ENCODE data around the gene MYL6. TPM values are rescaled to one million over a fixed set of nuclear protein-coding genes. Genes with fewer than 3 reads are reported as not detected.
A peak's percentile ranks its signal among the peaks of the same experiment; 100 is the strongest.

The MYL6 gene
- total RNA-seq, 1 experiment from 2014 or later, result 3,348 TPM

- peak; percentile 82 for DNase-seq (ENCODE audit: low read depth)
Observed at GRCh38 chr12:56189099-56189917, 31.1 kb downstream of the MYL6 start, which contains the start of gene SMARCC2. TSS of gene SMARCC2 (minus strand) at chr12:56189483. CDS start at chr12:56189461, 22 bp downstream.

DNA sequence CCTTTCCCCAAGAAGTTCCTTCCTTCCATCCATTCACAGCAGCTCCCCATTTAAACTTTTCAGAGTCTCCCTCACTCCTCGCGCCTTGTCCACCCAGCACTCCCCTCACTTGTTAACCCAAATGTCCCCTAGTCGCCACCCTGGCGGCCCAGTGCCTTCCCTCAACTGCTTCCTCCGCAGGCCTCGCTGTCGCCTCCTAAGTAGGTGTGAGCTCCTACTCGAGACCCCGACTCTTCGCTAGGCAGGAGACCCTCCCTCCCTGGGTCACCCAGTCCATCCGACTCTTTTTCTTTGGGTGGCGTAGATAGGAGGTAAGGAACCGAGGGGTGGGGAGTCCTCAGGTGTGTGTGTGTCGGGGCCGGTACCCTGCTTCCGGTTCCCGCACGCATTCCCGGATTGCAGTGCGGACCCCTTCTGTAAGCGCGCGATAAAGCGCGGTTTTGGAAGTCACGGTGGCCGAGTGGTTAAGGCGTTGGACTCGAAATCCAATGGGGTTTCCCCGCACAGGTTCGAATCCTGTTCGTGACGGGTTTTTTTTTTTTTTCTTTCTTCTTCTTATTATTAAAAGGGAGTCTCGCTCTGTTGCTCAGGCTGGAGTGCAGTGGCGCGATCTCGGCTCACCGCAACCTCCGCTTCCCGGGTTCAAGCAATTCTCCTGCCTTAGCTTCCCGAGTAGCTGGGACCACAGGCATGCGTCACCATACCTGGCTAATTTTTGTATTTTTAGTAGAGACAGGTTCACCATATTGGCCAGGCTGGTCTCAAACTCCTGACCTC is 31.9 kb downstream of the MYL6 start:
- peak; percentile 86 for DNase-seq (ENCODE audit: low read depth)

DNA sequence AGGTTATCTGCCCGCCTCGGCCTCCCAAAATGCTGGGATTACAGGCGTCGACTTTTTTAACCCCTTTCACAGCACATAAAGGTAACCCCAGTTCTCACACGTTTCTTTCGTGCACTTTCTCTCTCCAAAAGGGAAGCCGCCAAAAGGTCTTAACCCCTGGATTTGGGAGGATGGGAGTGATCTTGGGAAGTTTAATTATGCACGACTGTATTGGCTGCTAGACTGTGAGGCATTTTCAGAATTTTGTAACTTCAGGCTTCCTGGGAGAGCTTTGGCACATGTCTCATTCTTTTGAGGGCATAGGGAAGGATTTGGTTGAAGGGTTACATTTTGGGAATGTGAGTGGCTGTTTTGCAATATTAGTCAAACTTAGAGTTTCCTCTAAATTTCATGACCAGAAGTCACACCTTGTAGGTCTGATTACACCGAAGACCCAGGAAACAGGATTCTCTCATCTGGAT is 32.6 kb downstream of the MYL6 start:
- DNase-seq (ENCODE audit: low read depth), result no peak

DNA sequence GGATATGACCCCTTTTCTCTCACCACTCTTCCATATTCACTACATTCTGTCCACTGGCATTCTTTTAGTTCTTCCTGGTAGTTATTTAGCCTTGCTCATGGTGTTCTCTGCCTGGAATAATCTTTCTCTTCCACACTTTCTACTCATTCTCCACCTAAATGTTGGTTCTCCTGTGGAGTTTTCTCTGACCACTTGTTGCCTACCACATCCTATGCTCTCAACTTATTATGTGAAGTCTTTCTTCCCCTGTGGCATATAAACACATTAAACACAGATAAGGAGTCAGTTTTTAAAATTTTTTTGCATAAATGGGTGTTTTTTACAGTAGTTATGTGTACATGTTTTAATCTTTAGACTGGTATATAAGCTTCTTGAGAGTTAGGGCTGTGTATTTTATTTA is 34.4 kb downstream of the MYL6 start:
- no peak for DNase-seq (ENCODE audit: low read depth)

GRCh38 chr12:56193025-56193578 is 34.9 kb downstream of the MYL6 start:
- peak; percentile 84 for DNase-seq (ENCODE audit: low read depth)

DNA sequence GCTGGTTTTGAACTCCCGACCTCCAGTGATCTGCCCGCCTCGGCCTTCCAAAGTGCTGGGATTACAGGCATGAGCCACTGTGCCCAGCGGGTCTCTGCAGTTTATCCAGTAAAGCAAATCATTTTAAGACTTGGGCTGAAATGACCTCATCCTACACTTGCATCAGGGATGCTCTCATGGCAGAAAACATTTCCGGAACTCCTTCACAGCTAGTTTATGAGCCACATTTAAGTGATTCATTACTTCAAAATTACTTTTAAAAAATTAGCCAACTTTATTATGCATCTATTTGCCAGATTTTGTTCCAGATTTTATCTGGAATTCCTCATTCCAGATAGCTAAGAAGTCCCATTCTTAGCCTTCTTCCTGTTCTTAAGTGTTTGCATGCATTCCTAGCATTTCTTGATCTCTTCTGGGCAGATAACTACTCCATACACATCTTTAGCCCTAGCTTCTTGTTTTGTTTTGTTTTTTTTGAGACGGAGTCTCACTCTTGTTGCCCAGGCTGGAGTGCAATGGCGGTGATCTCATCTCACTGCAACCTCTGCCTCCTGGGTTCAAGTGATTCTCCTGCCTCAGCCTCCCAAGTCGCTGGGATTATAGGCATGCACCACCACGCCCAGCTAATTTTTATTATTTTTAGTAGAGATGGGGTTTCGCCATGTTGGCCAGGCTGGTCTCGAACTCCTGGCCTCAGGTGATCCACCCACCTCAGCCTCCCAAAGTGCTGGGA is 38.8 kb downstream of the MYL6 start:
- peak; percentile 94 for DNase-seq (ENCODE audit: low read depth)

GRCh38 chr12:56197921-56198635 is 39.9 kb downstream of the MYL6 start:
- DNase-seq (ENCODE audit: low read depth), result no peak

DNA sequence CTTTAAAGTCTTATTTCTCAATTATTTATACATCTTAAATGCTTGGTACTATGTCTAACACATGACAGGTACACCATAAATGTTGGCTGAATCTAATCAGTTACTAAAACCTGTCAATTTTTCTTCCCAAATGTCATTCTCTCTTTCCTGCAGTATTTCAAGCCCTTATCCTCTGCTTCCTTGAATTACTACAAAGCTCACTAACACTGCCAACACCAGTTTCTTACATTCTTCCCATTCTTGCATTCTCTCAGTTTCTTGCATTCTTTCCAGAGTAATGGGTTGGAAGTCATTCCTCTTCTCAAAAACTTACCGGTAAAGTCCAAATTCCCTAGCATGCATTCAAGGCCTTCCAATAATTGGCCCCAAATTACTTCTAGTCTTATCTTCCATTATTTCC is 40.7 kb downstream of the MYL6 start:
- DNase-seq (ENCODE audit: low read depth), result no peak

- peak; percentile 23 for DNase-seq (ENCODE audit: low read depth)
Observed at GRCh38 chr12:56202366-56202765, 44.2 kb downstream of the MYL6 start.

- DNase-seq (ENCODE audit: low read depth), result no peak
Observed at GRCh38 chr12:56202838-56203237, 44.7 kb downstream of the MYL6 start.

- no peak for DNase-seq (ENCODE audit: low read depth)
Observed at GRCh38 chr12:56204275-56204674, 46.1 kb downstream of the MYL6 start.

GRCh38 chr12:56205445-56205844 is 47.3 kb downstream of the MYL6 start:
- DNase-seq (ENCODE audit: low read depth), result no peak

- DNase-seq (ENCODE audit: low read depth), result peak; percentile 41
Observed at GRCh38 chr12:56206452-56207166, 48.5 kb downstream of the MYL6 start.

GRCh38 chr12:56208006-56208405 is 49.8 kb downstream of the MYL6 start:
- no peak for DNase-seq (ENCODE audit: low read depth)

Other genes with a start within 250 kb of the MYL6 start
- gene PYM1, start 230.5 kb upstream of the MYL6 start, total RNA-seq (2014; rRNA removed; shearing (Covaris generic)), result 26.8 and 28.0 TPM in 2 replicates
- gene DGKA, start 227.2 kb upstream of the MYL6 start, total RNA-seq (2014; rRNA removed; shearing (Covaris generic)), result 21.7 and 31.3 TPM in 2 replicates
- gene PMEL, start 192.3 kb upstream of the MYL6 start, total RNA-seq (2014; rRNA removed; shearing (Covaris generic)), result 0.54 and 0.69 TPM in 2 replicates
- 112 and 148 TPM in 2 replicates for gene CDK2, start 191.5 kb upstream of the MYL6 start, total RNA-seq (2014; rRNA removed; shearing (Covaris generic))
- 58.1 and 71.3 TPM in 2 replicates for gene RAB5B, start 184.3 kb upstream of the MYL6 start, total RNA-seq (2014; rRNA removed; shearing (Covaris generic))
- 9.7 and 17.0 TPM in 2 replicates for gene SUOX, start 161.1 kb upstream of the MYL6 start, total RNA-seq (2014; rRNA removed; shearing (Covaris generic))
- gene IKZF4, start 137.3 kb upstream of the MYL6 start, total RNA-seq (2014; rRNA removed; shearing (Covaris generic)), result 0.57 and 1.2 TPM in 2 replicates
- gene RPS26, start 116.4 kb upstream of the MYL6 start, total RNA-seq (2014; rRNA removed; shearing (Covaris generic)), result 1,969 and 2,525 TPM in 2 replicates
- gene ERBB3, start 78.2 kb upstream of the MYL6 start, total RNA-seq (2014; rRNA removed; shearing (Covaris generic)), result 0.37 TPM in 1 of 2 replicates, not detected in the other
- gene PA2G4, start 53.8 kb upstream of the MYL6 start, total RNA-seq (2014; rRNA removed; shearing (Covaris generic)), result 134 and 184 TPM in 2 replicates
- 2,885 and 2,938 TPM in 2 replicates for gene RPL41, start 41.7 kb upstream of the MYL6 start, total RNA-seq (2014; rRNA removed; shearing (Covaris generic))
- gene ZC3H10, start 40.1 kb upstream of the MYL6 start, total RNA-seq (2014; rRNA removed; shearing (Covaris generic)), result 1.4 and 2.1 TPM in 2 replicates
- gene ESYT1, start 30.1 kb upstream of the MYL6 start, total RNA-seq (2014; rRNA removed; shearing (Covaris generic)), result 86.5 and 117 TPM in 2 replicates
- gene MYL6B, start 5.8 kb upstream of the MYL6 start, total RNA-seq (2014; rRNA removed; shearing (Covaris generic)), result 84.5 and 88.7 TPM in 2 replicates
- gene SMARCC2, start 31.1 kb downstream of the MYL6 start, total RNA-seq (2014; rRNA removed; shearing (Covaris generic)), result 32.4 and 34.5 TPM in 2 replicates
- 42.8 and 54.9 TPM in 2 replicates for gene RNF41, start 63.6 kb downstream of the MYL6 start, total RNA-seq (2014; rRNA removed; shearing (Covaris generic))
- gene NABP2, start 66.0 kb downstream of the MYL6 start, total RNA-seq (2014; rRNA removed; shearing (Covaris generic)), result 64.4 and 73.3 TPM in 2 replicates
- gene SLC39A5, start 71.7 kb downstream of the MYL6 start, total RNA-seq (2014; rRNA removed; shearing (Covaris generic)), result not detected in 2 replicates
- 15.8 and 19.2 TPM in 2 replicates for gene ANKRD52, start 100.0 kb downstream of the MYL6 start, total RNA-seq (2014; rRNA removed; shearing (Covaris generic))
- 15.4 and 17.1 TPM in 2 replicates for gene COQ10A, start 108.6 kb downstream of the MYL6 start, total RNA-seq (2014; rRNA removed; shearing (Covaris generic))
- gene CS, start 142.0 kb downstream of the MYL6 start, total RNA-seq (2014; rRNA removed; shearing (Covaris generic)), result 120 and 153 TPM in 2 replicates
- gene CNPY2, start 157.6 kb downstream of the MYL6 start, total RNA-seq (2014; rRNA removed; shearing (Covaris generic)), result 182 and 223 TPM in 2 replicates
- 5.1 and 10.2 TPM in 2 replicates for gene PAN2, start 175.6 kb downstream of the MYL6 start, total RNA-seq (2014; rRNA removed; shearing (Covaris generic))
- gene IL23A, start 180.5 kb downstream of the MYL6 start, total RNA-seq (2014; rRNA removed; shearing (Covaris generic)), result not detected in 2 replicates
- 354 and 382 TPM in 2 replicates for gene STAT2, start 201.7 kb downstream of the MYL6 start, total RNA-seq (2014; rRNA removed; shearing (Covaris generic))
- not detected in 2 replicates for gene APOF, start 204.5 kb downstream of the MYL6 start, total RNA-seq (2014; rRNA removed; shearing (Covaris generic))

Data from M059J (cell line).